ENCODE measurements around the gene RNF215.

RNF215 gene

DNA sequence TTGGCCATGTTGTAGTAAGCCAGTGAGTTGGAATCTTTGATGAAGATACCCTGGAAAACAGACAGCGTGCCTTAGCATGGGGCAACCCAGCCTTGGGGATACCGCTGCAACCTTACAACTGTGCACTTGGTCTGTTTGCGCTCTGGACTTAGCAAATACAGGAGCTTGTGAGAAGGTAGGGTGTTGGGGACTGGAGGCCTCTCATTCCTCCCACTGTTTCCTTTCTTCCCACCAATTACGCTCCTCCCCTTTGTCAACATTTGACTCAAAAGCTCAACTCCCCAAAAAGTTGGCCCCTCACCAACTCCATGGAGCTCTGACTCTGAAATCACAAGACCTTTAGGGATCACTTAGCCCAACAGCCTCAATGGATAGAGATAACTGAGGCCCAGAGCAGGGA is 52.6 kb downstream of the RNF215 start:
- DNase-seq (ENCODE audit: low read depth in 1 of 2, low spot score in 1 of 2) = no peak

DNA sequence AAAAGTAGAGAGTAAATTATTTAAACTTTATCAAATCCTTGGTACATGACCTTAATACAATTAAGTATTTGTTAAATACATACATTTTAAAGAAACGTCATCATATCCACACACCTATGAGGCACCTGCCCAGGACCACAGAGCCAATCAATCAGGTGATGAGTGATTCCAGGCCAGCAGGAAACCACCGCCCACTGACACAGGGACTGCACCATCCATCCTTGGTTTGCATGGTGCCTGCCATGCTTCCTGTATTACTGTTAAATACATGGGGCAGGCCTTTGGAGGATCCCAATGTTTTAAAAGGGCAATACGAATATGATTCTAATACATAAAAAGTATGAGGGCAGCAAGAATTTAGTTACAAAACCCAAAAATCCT is 53.5 kb downstream of the RNF215 start:
- no peak for DNase-seq (ENCODE audit: low read depth in 1 of 2, low spot score in 1 of 2)

GRCh38 chr22:30332994-30333706 is 54.1 kb downstream of the RNF215 start:
- no peak for DNase-seq (ENCODE audit: low read depth in 1 of 2, low spot score in 1 of 2)

DNA sequence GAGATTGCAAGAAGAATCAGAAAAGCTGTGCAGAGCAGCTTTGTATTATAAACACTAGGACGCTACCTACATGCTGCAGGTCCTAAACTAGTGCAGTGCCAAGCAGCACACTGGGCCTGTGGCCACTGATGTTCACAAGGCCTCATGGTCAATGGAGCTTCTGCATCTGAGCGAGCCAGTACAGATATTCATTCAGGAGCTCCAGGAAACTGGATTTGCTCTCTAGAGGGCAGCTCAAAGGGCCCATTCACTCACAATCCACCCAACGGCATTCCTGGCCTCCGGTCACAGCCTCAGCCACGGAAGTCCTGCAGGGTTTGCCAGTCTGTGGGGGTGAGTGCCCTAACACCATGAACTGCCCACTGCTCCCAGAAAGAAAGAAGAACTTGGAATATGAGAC is 54.7 kb downstream of the RNF215 start:
- no peak for DNase-seq (ENCODE audit: low read depth in 1 of 2, low spot score in 1 of 2)
